ENCODE data around the gene LIM2.
A peak's percentile ranks its signal among the peaks of the same experiment; 100 is the strongest.

Gene LIM2

GRCh38 chr19:51345076-51345620, 42.6 kb downstream of the LIM2 start:
- no peak for DNase-seq (ENCODE audit: insufficient read length, low spot score)
- no peak for FAIRE-seq
- TF ChIP-seq, protein P1, sequence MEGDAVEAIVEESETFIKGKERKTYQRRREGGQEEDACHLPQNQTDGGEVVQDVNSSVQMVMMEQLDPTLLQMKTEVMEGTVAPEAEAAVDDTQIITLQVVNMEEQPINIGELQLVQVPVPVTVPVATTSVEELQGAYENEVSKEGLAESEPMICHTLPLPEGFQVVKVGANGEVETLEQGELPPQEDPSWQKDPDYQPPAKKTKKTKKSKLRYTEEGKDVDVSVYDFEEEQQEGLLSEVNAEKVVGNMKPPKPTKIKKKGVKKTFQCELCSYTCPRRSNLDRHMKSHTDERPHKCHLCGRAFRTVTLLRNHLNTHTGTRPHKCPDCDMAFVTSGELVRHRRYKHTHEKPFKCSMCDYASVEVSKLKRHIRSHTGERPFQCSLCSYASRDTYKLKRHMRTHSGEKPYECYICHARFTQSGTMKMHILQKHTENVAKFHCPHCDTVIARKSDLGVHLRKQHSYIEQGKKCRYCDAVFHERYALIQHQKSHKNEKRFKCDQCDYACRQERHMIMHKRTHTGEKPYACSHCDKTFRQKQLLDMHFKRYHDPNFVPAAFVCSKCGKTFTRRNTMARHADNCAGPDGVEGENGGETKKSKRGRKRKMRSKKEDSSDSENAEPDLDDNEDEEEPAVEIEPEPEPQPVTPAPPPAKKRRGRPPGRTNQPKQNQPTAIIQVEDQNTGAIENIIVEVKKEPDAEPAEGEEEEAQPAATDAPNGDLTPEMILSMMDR (IDR thresholded peaks at IDR 0.05; ENCODE audit: insufficient read depth, missing control alignments) = no peak

- FAIRE-seq (no peak), DNase-seq (ENCODE audit: insufficient read length, low spot score) (no peak)
- TF ChIP-seq, protein P1 (IDR thresholded peaks at IDR 0.05; ENCODE audit: insufficient read depth, missing control alignments) = no peak
Observed at GRCh38 chr19:51342631-51343569, 44.9 kb downstream of the LIM2 start.

GRCh38 chr19:51341976-51342580, 45.7 kb downstream of the LIM2 start, which contains the start of gene VSIG10L:
TSS of gene VSIG10L (minus strand) at chr19:51342139. CDS start at chr19:51342124, 15 bp downstream.
- DNase-seq (ENCODE audit: insufficient read length, low spot score) (no peak), FAIRE-seq (no peak)
- TF ChIP-seq, protein P1 (IDR thresholded peaks at IDR 0.05; ENCODE audit: insufficient read depth, missing control alignments) = no peak

GRCh38 chr19:51341066-51341465, 46.7 kb downstream of the LIM2 start:
- DNase-seq (ENCODE audit: insufficient read length, low spot score) = no peak
- FAIRE-seq = no peak
- TF ChIP-seq, protein P1 (IDR thresholded peaks at IDR 0.05; ENCODE audit: insufficient read depth, missing control alignments) = no peak

GRCh38 chr19:51339687-51340656, 47.8 kb downstream of the LIM2 start:
- FAIRE-seq = no peak
- DNase-seq (ENCODE audit: insufficient read length, low spot score) = peak; percentile 90
- TF ChIP-seq, protein P1 (IDR thresholded peaks at IDR 0.05; ENCODE audit: insufficient read depth, missing control alignments) = peak; percentile 20

DNA sequence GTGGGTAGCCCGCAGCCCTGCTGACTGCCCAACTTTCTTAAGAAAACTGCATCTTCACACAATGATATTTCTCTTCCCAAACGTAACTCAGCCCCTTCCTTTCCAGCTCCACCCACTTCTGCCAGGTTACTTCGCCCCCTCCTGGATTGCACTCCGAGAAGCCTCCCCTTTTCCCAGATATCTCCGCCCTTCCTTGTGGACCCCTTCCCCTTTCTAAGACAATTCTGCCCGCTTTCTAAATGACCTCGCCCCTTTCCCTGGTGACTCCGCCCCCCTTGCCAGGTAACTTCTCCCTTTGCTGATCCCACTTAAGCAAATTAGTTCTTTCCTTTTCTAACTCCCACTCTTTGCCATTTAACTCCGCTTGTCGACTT, 48.5 kb downstream of the LIM2 start:
- no peak for FAIRE-seq
- TF ChIP-seq, protein P1 (IDR thresholded peaks at IDR 0.05; ENCODE audit: insufficient read depth, missing control alignments) = no peak
- no peak for DNase-seq (ENCODE audit: insufficient read length, low spot score)
